ENCODE measurements around the gene PSTPIP2. TPM values are rescaled to one million over a fixed set of nuclear protein-coding genes. Genes with fewer than 3 reads are reported as not detected.

Gene PSTPIP2
- total and polyA plus RNA-seq, 2 of the 8 experiments (the other 6 are each of a cell fraction or from before 2014, with no cell fraction given): 1.8 to 2.4 TPM

GRCh38 chr18:46060359-46060841 is 11.7 kb downstream of the PSTPIP2 start:
- no peak overlapping the region for H3K23ac ChIP-seq (ENCODE audit: insufficient read length)
- no peak overlapping the region for H4K5ac ChIP-seq (ENCODE audit: insufficient read length, low read depth, low read length)
- no peak overlapping the region for H2BK15ac ChIP-seq (ENCODE audit: low read length)
- no peak overlapping the region for H4K8ac ChIP-seq (ENCODE audit: extremely low read depth, insufficient read depth, low read length)
- no peak overlapping the region for H3K56ac ChIP-seq (replicated peaks; ENCODE audit: insufficient read length, low read depth, low read length)
- H3K18ac ChIP-seq (ENCODE audit: extremely low read depth, low read length): no peak overlapping the region
- FAIRE-seq (no peak), DNase-seq (ENCODE audit: low read depth in 1 of 2, low spot score in 2 of 2) (peak in 1 of 2 experiments; percentile 35)
- no peaks in the 10 kb centered on the region for H3K79me2 ChIP-seq (ENCODE audit: control insufficient read depth in 1 of 2, insufficient read depth in 2 of 2, low read length in 2 of 2)
- no peaks in the 10 kb centered on the region for H3K79me1 ChIP-seq (ENCODE audit: low read depth, low read length)
- no peak overlapping the region for H2AFZ ChIP-seq (ENCODE audit: low read length)
- H2AK5ac ChIP-seq (ENCODE audit: low read depth, low read length): no peak overlapping the region
- H4K20me1 ChIP-seq (replicated peaks in 1 of 2; ENCODE audit: control insufficient read depth in 1 of 2, insufficient read depth in 2 of 2, low read length in 2 of 2): no peaks in the 10 kb centered on the region
- ChIA-PET POLR2A (ENCODE audit: partially characterized antibody) (interaction anchor here (1.4 kb wide), 1 partner anchor 9 kb away, joined by 3 read pairs; no protein-coding TSS in a partner anchor), CTCF (ENCODE audit: partially characterized antibody) (interaction anchor here (2.5 kb wide), 1 partner anchor 12 kb away, joined by 18 read pairs; the partner anchor contains the start of gene PSTPIP2)
- no peak overlapping the region for H4K91ac ChIP-seq (replicated peaks; ENCODE audit: insufficient read length, low read length)
- H3K4ac ChIP-seq (replicated peaks; ENCODE audit: insufficient read length, low read depth, low read length): no peak overlapping the region
- no peak overlapping the region for H2BK5ac ChIP-seq (ENCODE audit: low read depth, low read length)
- no peak overlapping the region for H3K4me2 ChIP-seq (ENCODE audit: insufficient read depth in 1 of 2, low read depth in 2 of 2, low read length in 2 of 2)
- H3K27me3 ChIP-seq (replicated peaks in 1 of 4; ENCODE audit: control insufficient read depth in 3 of 4, extremely low read depth in 1 of 4, insufficient read depth in 3 of 4, low read length in 3 of 4): no peaks in the 10 kb centered on the region
- no peak overlapping the region for H3K27ac ChIP-seq (ENCODE audit: low read depth, low read length)
- H2BK20ac ChIP-seq (ENCODE audit: low read length): no peak overlapping the region
- H3K36me3 ChIP-seq (ENCODE audit: control insufficient read depth in 2 of 4, insufficient read depth in 4 of 4, low read length in 3 of 4): no peaks in the 10 kb centered on the region
- H3K23me2 ChIP-seq (ENCODE audit: low read depth, low read length): no peaks in the 10 kb centered on the region
- no peak overlapping the region for H3K4me3 ChIP-seq (ENCODE audit: extremely low read depth in 1 of 4, insufficient read depth in 2 of 4, low read depth in 3 of 4, low read length in 4 of 4)
- WGBS, 2 experiments (ENCODE audit: extremely low coverage in 1 of 2, insufficient coverage in 1 of 2, insufficient read length in 1 of 2, insufficient replicate concordance in 2 of 2, low coverage in 1 of 2, low lambda C conversion rate in 2 of 2, missing lambda C conversion rate in 1 of 2): 89% methylated on average over 3 of the region's 3 CpGs; no CpG with 5 or more reads in 1 of the 2 experiments
- H2BK120ac ChIP-seq (replicated peaks; ENCODE audit: low read depth, low read length): no peak overlapping the region
- no peaks in the 10 kb centered on the region for H3K4me1 ChIP-seq (replicated peaks in 1 of 4; ENCODE audit: control insufficient read depth in 3 of 4, insufficient read depth in 4 of 4, low read length in 3 of 4)
- H3K14ac ChIP-seq (ENCODE audit: insufficient read length): no peak overlapping the region
- no peak overlapping the region for H2BK12ac ChIP-seq (ENCODE audit: low read depth, low read length)
- H3K9me3 ChIP-seq (ENCODE audit: insufficient read depth in 2 of 2, low read depth in 1 of 2, low read length in 1 of 2): no peaks in the 10 kb centered on the region
- H3K9ac ChIP-seq (replicated peaks in 1 of 4; ENCODE audit: extremely low read depth in 1 of 4, low read depth in 3 of 4, low read length in 3 of 4): no peak overlapping the region
- TF ChIP-seq BRCA1 (IDR thresholded peaks at IDR 0.05; ENCODE audit: low read depth, low read length) (no peak), ASH2L (IDR thresholded peaks at IDR 0.05; ENCODE audit: low read length) (no peak), JUN (IDR thresholded peaks at IDR 0.05; ENCODE audit: low read depth, low read length) (no peak), GTF2F1 (IDR thresholded peaks at IDR 0.05; ENCODE audit: borderline replicate concordance, low read depth, low read length) (no peak), BACH1 (IDR thresholded peaks at IDR 0.05; ENCODE audit: low read length) (no peak), SP2 (IDR thresholded peaks at IDR 0.05; ENCODE audit: low read length) (no peak), KDM1A (IDR thresholded peaks at IDR 0.05; ENCODE audit: borderline replicate concordance, low read length) (no peak), RNF2 (IDR thresholded peaks at IDR 0.05; ENCODE audit: borderline replicate concordance, low read depth, low read length, missing control alignments, poor library complexity, severe bottlenecking) (no peak), CREB1 (IDR thresholded peaks at IDR 0.05) (no peak)
